LNCAP (cell line): ENCODE measurements around the gene NPAS3.

ENCODE experiments used
- TF ChIP-seq, protein P1 (sequence below): fragments of 450-650 bp; IDR thresholded peaks from 2 replicates; pipeline ENCODE4 v1.5.1; 2017; ENCODE audit warnings: mild to moderate bottlenecking

Gene NPAS3

DNA sequence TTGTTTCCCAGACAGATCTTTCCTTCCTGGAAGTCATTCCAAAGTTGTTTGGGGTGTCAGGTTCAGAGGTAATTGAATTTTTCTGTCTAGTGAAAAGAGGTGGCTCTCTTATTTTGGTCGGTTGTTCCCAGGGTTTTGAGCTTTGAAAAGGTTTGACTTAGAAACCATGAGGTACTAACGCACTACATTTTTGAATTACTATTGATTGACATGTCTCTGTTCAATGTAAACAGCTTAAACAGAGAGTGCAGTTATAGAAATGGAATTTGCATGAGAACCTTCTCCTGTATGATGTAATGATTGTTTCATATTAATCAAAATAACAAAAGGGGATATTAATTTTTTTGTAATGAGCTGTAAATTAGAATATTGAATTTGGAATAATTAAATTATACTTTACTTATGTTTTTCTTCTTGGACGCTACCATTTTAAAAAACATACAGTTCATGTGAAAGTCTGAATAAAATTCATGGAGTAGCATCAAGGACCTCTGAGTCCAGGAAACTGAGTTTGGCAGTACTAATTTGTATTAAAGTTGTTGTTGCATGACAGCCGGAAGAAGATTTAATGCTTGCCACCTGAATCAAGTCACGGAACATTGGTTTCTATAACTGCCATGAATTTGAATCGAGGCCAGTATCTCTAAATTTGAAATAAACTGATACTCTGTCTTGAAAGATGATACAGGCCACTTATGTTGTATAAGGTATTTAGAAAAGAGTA is 41.7 kb downstream of the NPAS3 start:
- TF ChIP-seq, protein P1, sequence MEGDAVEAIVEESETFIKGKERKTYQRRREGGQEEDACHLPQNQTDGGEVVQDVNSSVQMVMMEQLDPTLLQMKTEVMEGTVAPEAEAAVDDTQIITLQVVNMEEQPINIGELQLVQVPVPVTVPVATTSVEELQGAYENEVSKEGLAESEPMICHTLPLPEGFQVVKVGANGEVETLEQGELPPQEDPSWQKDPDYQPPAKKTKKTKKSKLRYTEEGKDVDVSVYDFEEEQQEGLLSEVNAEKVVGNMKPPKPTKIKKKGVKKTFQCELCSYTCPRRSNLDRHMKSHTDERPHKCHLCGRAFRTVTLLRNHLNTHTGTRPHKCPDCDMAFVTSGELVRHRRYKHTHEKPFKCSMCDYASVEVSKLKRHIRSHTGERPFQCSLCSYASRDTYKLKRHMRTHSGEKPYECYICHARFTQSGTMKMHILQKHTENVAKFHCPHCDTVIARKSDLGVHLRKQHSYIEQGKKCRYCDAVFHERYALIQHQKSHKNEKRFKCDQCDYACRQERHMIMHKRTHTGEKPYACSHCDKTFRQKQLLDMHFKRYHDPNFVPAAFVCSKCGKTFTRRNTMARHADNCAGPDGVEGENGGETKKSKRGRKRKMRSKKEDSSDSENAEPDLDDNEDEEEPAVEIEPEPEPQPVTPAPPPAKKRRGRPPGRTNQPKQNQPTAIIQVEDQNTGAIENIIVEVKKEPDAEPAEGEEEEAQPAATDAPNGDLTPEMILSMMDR, result no peak

DNA sequence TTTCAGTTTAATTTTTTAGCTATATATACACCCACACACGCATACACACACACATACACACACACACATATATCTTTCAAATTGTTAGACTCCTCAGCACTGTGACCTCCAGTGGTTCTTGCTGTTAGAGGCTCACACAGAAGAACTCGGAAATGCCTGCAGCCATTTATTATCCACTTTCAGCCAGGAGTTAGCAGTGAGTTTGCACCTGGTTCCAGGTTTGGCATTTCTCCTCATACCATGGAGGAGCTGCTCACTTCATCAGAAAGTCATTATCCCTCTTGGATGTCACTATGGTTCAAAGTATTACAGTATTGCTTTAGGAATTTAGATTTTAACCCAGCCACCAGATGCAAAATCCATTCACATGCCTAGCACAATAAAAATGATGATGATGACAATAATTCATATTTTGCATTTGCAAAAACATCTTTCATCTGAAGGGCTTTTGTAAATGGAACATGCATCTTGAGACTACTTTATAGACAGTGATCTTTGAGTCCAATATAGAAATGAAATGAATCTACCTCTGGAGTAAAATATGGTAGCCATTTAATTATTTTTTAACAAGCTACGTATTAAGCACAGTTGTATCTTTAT is 42.3 kb downstream of the NPAS3 start:
- TF ChIP-seq, protein P1, result no peak

DNA sequence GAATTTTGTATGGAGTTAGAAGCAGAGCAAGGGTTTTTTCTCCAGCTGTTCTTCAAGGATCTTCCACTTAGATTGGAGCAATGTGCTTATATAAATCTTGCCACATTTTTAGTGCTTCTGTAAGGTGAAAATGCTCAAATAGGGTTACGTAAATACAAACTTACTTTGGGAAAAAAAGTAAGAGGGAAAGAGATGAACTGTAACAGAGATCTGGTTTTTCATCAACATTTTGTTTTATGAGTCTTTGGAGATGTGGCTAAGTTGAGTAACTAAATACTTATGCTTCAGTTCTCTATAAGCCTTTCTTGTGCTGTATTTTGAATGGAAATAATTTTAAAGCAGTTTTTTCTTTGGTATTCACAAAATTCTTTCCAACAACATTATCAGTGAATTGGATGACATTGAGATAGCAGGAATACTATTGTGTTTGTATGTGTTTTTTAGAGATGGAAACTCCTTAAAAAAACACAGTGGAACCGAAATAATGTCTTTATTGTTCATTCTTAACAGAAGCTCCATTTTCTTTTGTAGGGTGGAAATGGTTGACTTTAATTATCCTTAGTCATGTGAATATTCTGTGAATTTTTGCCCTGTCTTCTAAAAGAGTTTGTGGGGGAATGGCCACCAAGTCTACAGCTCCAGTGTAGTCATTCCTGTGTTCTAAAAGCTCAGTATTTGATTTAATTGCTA is 45.7 kb downstream of the NPAS3 start:
- TF ChIP-seq, protein P1, result no peak

DNA sequence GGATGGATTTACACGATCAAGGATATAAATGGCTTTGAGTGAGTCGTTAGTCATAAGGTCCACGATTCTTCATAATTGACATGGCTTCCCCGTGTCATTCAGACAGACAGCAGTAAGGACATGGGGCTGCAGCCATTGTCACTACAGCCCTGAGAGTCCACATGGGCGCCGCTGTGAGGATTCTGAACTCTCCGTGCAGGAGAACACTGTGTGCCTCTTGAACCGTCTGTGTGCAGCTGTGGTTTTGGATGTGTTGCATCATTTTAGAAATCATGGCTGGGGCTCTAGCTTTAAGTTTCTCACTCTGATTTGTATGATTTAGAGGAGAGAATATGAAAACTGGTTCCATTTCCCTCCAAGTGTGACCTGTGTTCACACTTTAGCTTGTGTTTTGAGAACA is 47.2 kb downstream of the NPAS3 start:
- TF ChIP-seq, protein P1, result no peak

DNA sequence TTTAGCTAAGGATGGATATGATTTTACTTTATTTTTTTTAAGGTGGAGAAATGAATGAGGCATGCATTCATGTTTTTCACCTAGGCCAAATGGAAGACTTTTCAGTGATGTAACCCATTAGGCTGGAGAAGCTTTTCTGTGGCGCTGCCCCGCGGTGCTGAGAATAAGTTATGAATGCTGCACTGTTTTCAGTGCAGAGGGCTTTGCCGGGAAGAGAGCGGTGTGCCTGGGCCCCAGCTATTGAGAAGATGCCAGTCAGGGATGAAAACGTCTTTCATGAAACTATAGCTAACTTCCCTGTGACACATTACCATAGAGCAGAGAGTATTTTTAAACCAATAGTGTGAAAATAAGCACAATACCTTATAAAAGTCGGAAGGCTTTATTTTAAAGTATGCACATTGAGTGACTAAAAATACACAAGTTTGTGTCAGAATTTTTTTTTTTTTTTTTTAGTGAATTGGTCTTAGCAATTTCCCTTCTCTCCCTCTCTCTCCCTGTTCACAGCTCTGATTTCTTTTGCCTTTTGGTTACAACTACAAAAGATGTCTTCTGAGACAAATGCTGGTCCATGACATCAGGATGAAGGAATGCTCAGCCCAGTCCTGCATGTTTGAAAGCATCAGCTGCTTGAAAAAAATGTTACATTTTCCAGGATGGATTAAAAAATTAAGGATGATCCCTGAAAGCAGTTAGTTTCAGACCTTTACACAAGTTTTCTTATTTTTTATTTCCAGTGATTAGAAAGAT is 48.3 kb downstream of the NPAS3 start:
- TF ChIP-seq, protein P1, result no peak

DNA sequence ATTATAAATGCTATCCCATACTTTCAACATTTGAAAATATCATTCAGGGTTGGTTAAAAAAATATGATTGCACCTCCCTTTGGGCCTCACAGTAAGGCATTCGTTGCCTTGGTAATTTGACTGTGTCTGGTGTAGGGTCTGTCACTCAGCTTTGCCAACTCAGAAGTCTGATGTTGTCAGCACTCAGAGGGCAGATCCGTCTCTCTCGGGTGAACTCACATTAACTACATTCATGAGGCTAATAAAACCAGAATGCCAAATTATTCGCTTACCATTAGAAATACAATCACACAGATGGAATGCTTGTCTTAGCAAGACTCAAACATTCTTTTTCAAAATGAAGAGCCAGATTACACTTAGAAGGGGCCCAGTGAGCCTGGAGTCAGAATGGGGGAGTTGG is 53.0 kb downstream of the NPAS3 start:
- TF ChIP-seq, protein P1, result no peak

DNA sequence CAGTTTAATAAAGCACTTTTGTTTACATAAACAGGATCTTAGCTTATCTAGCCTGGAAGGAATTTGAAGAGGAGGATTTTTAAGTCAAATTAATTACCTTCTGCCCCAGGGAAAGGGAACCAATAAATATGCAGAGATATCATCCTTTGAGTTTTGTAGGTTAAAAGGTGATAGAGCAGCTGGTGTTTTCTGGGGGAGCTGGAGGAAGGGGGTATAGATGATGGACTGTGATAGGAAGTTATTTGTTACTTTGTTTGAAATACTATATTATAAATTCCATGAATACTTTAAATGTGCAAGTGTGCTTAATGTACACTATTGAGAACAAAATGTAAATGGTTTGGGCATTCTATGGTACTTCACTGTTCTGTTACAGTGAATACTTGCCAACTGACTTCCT is 55.2 kb downstream of the NPAS3 start:
- TF ChIP-seq, protein P1, result no peak
